Dedifferentiated amniotic fluid mesenchymal stem cell (primary cell): Measurements from ENCODE around the gene REC114.

Source experiments
- DNase-seq: peaks from one replicate; pipeline ENCODE4 v3.0.0-alpha.2; 2016; ENCODE audit errors: extremely low spot score

The REC114 gene

GRCh38 chr15:73604477-73604876, 161.5 kb downstream of the REC114 start:
- no peak for DNase-seq

GRCh38 chr15:73605759-73606436, 162.9 kb downstream of the REC114 start:
- no peak for DNase-seq

- DNase-seq, result no peak
Observed at GRCh38 chr15:73607405-73607804, 164.4 kb downstream of the REC114 start.

- no peak for DNase-seq
Observed at GRCh38 chr15:73607843-73608242, 164.9 kb downstream of the REC114 start.

GRCh38 chr15:73608475-73608874, 165.5 kb downstream of the REC114 start:
- DNase-seq, result no peak

GRCh38 chr15:73608941-73609340, 166.0 kb downstream of the REC114 start:
- peak; percentile 63 for DNase-seq
